GM23338 (cell line): ENCODE measurements around the gene RPTOR. TPM values are rescaled to one million over a fixed set of nuclear protein-coding genes. Genes with fewer than 3 reads are reported as not detected.

Source experiments
- ATAC-seq: fragments of 200-7000 bp; cut with Tn5 transposase; 3 replicates; pipeline ENCODE4 v1.9.1; 2020
- DNase-seq: peaks from one replicate; pipeline ENCODE4 v3.0.0-alpha.2; 2015; ENCODE audit warnings: low spot score
- H2AFZ ChIP-seq: fragments of 200-600 bp; sonication (generic); 2 replicates; pipeline ENCODE4 v1.8.0; 2016; ENCODE audit warnings: antibody characterized with exemption, mild to moderate bottlenecking, moderate library complexity
- H3F3A ChIP-seq: fragments of 200-600 bp; sonication (generic); replicated peaks from 2 replicates; pipeline ENCODE4 v1.8.0; 2017; ENCODE audit warnings: antibody characterized with exemption, mixed run types, low read depth
- H3K27ac ChIP-seq: fragments of 200-600 bp; sonication (generic); 2 replicates; pipeline ENCODE4 v1.6.1; 2016; ENCODE audit warnings: low read depth
- H3K27me3 ChIP-seq: fragments of 200-600 bp; sonication (generic); 2 replicates; pipeline ENCODE4 v1.8.0; 2016; ENCODE audit warnings: mild to moderate bottlenecking, mixed run types, moderate library complexity; ENCODE audit not compliant: insufficient read depth
- H3K36me3 ChIP-seq: fragments of 200-600 bp; sonication (generic); 2 replicates; pipeline ENCODE4 v1.8.0; 2016; ENCODE audit warnings: mild to moderate bottlenecking; ENCODE audit not compliant: insufficient read depth
- H3K4me1 ChIP-seq: fragments of 200-600 bp; sonication (generic); 2 replicates; pipeline ENCODE4 v1.8.0; 2016; ENCODE audit warnings: mild to moderate bottlenecking, moderate library complexity; ENCODE audit not compliant: insufficient read depth
- H3K4me2 ChIP-seq: fragments of 200-600 bp; sonication (generic); 2 replicates; pipeline ENCODE4 v1.7.1; 2017; ENCODE audit warnings: mixed run types
- H3K4me3 ChIP-seq: fragments of 200-600 bp; sonication (generic); 2 replicates; pipeline ENCODE4 v1.6.1; 2016; ENCODE audit warnings: mixed run types
- H3K79me2 ChIP-seq: fragments of 200-600 bp; sonication (generic); replicated peaks from 2 replicates; pipeline ENCODE4 v1.8.0; 2017; ENCODE audit warnings: mild to moderate bottlenecking; ENCODE audit not compliant: insufficient read depth
- H3K9me2 ChIP-seq: fragments of 200-600 bp; sonication (generic); 2 replicates; pipeline ENCODE4 v1.8.0; 2017; ENCODE audit not compliant: insufficient read depth
- H4K20me1 ChIP-seq: fragments of 200-600 bp; sonication (generic); replicated peaks from 2 replicates; pipeline ENCODE4 v1.8.0; 2017; ENCODE audit warnings: mild to moderate bottlenecking; ENCODE audit not compliant: insufficient read depth
- H3K27ac Mint-ChIP-seq: 2 replicates; pipeline ENCODE4 v1.8.0; 2020; ENCODE audit warnings: inconsistent platforms, mild to moderate bottlenecking, moderate library complexity, mixed read lengths
- H3K27me3 Mint-ChIP-seq: 3 replicates; pipeline ENCODE4 v1.8.0; 2022; ENCODE audit warnings: low read depth, mild to moderate bottlenecking, moderate library complexity, mixed read lengths, inconsistent platforms; ENCODE audit not compliant: insufficient read depth, poor library complexity
- H3K36me3 Mint-ChIP-seq: 3 replicates; pipeline ENCODE4 v1.8.0; 2021; ENCODE audit warnings: low read depth, mild to moderate bottlenecking, inconsistent platforms, moderate library complexity, mixed read lengths
- H3K4me1 Mint-ChIP-seq: 3 replicates; pipeline ENCODE4 v1.8.0; 2020; ENCODE audit warnings: mild to moderate bottlenecking, inconsistent platforms, mixed read lengths
- H3K4me3 Mint-ChIP-seq: 3 replicates; pipeline ENCODE4 v1.8.0; 2021; ENCODE audit warnings: moderate library complexity, mild to moderate bottlenecking, inconsistent platforms, mixed read lengths
- H3K9me3 Mint-ChIP-seq: 3 replicates; pipeline ENCODE4 v1.8.0; 2020; ENCODE audit warnings: moderate library complexity, mild to moderate bottlenecking, inconsistent platforms, mixed read lengths
- CREB1 ChIP-seq: fragments of 250-450 bp; sonication (Bioruptor Pico); IDR thresholded peaks from 2 replicates; pipeline ENCODE4 v1.5.0; 2020; ENCODE audit warnings: low read depth, mild to moderate bottlenecking, moderate library complexity
- CTCF ChIP-seq, 2 experiments: fragments of 200-600 bp in 1 of 2; sonication (generic) in 1 of 2; conservative IDR thresholded peaks; 2 replicates each; pipeline versions ENCODE4 v1.5.1 to v1.6.1; 2016 to 2017; ENCODE audit warnings: antibody characterized with exemption in 2 of 2, low read depth in 2 of 2, mild to moderate bottlenecking in 2 of 2, moderate library complexity in 1 of 2
- EZH2phosphoT487 ChIP-seq: fragments of 200-600 bp; sonication (generic); IDR thresholded peaks from one replicate; pipeline ENCODE4 v1.8.1; 2018; ENCODE audit warnings: antibody characterized with exemption; ENCODE audit not compliant: unreplicated experiment
- JUNB ChIP-seq: IDR thresholded peaks from one replicate; pipeline ENCODE4 v1.6.1; 2016; ENCODE audit warnings: antibody characterized with exemption; ENCODE audit not compliant: unreplicated experiment
- ZNF331 ChIP-seq: fragments of 250-450 bp; sonication (Bioruptor Pico); IDR thresholded peaks from 2 replicates; pipeline ENCODE4 v1.5.0; 2020; ENCODE audit warnings: low read depth, mild to moderate bottlenecking, moderate library complexity
- ZNF462 ChIP-seq: fragments of 250-450 bp; sonication (Bioruptor Pico); IDR thresholded peaks from 2 replicates; pipeline ENCODE4 v1.5.0; 2020; ENCODE audit warnings: mild to moderate bottlenecking, moderate library complexity
- polyA plus RNA-seq: library from polyadenylated mRNA; unstranded; fragments of >200 nt; fragmentation: Nextera tagmentation; extraction: Ambion mirVana; gene quantifications from 2 replicates; pipeline ENCODE4 v1.2.1, GENCODE V29; 2016
- total RNA-seq: library from RNA; depleted of rRNA; stranded (reverse); fragments of >200 nt; shearing (Covaris generic); gene quantifications from 2 replicates; pipeline ENCODE4 v1.2.3, GENCODE V29; 2014

RPTOR gene
- total and polyA plus RNA-seq, 2 experiments from 2014 or later, result 9.5 to 38.0 TPM

DNA sequence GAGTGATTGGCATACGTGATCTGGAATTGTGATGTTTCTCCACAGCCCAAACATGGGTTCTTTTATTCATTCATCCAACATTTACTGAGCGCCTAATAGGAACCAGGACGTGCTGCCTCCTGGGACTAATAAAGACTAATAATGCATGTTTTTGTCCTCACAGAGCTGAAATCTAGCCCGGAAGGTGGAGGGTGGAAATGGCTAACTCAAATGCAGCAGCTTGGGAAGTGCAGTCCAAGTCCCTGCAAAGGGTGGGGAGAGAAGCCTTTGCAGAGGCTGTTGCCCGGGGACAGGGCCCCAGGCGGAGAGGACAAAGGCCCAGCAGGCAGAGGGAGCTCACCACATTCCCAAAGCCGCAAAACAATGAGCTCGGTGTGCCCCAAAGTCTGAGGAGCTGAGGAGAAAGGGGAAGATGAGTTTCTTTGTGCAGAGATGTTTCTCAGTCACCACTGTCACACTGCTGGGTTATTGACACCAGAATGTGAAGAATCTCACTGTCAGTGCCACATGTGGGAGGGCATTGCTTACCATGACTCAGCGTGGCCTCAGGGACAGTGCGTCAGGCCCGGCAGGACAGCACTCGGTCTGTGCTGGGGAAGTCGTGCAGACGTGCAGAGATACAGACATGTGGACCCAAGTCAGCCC lies 328.8 kb downstream of the RPTOR start:
- Histone ChIP-seq H3F3A (no peaks in the 10 kb centered on the region), H3K27me3 (no peaks in the 10 kb centered on the region), H3K9me2 (no peaks in the 10 kb centered on the region; the same call in 1 of the 2 replicates), H3K36me3 (no peaks in the 10 kb centered on the region), H4K20me1 (no peaks in the 10 kb centered on the region), H3K4me3 (no peak overlapping the region; the same call in 1 of the 2 replicates), H3K4me2 (0 out of 2 replicates have a peak overlapping the region, but pooled peaks have one; percentile 49), H2AFZ (no peak overlapping the region), H3K27ac (peak overlapping the region; percentile 67; the same call in 1 of the 2 replicates), H3K4me1 (peaks cover 14% of the 10 kb centered on the region), H3K79me2 (no peaks in the 10 kb centered on the region)
- Mint-ChIP-seq H3K27me3 (peaks cover 13% of the 10 kb centered on the region), H3K4me1 (peaks cover 48% of the 10 kb centered on the region), H3K27ac (peak overlapping the region; percentile 91), H3K9me3 (no peaks in the 10 kb centered on the region), H3K4me3 (peak overlapping the region; percentile 12; the same call in 1 of the 3 replicates), H3K36me3 (peaks cover 11% of the 10 kb centered on the region; the same call in 2 of the 3 replicates)
- ATAC-seq (peak; percentile 95), DNase-seq (peak; percentile 85)
- TF ChIP-seq ZNF331 (CRISPR knock-in tag), result no peak
- TF ChIP-seq EZH2phosphoT487, result no peak
- TF ChIP-seq ZNF462, result peak; percentile 75
- TF ChIP-seq CREB1 (CRISPR knock-in tag), result 0 out of 2 replicates have a peak, but pooled peaks have one; percentile 20
- TF ChIP-seq JUNB, result no peak
- TF ChIP-seq CTCF (conservative IDR thresholded peaks at IDR 0.05; ENCODE audit: low read depth in 2 of 2), result peak in 1 of 2 experiments; percentile 10; a peak in 1 of 4 replicates
